OCI-LY3 (cell line): Measurements from ENCODE around the gene CDC14A.

ENCODE experiments used
- EZH2phosphoT487 ChIP-seq: fragments of 200-600 bp; shearing (Covaris generic); IDR thresholded peaks from 2 replicates; pipeline ENCODE4 v1.6.1; 2018; ENCODE audit warnings: antibody characterized with exemption, mixed run types, low read depth
- TF ChIP-seq, protein P1 (sequence below): fragments of 200-600, 300-600 bp; sonication (generic); IDR thresholded peaks from 2 replicates; pipeline ENCODE4 v1.5.1; 2014; ENCODE audit warnings: antibody characterized with exemption, low read length, low read depth

DNA sequence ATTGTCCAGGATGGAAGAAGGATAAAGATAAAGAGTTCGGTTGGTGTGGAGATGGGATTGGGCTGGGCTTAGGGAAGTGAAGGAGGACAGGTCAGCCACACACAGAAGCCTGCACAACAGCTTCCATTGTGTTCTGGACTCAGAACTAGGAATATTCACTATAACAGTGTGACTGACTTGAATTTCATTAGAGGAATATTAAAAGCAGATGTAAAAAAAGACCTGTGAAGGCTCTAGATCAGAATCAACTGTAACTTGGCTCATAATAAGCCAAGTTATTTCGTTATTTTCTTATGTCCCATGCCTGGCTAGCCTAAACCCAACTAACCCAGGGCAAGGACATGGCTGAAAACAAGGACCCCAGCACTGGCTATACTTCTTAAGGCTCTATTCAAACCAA lies 129.0 kb downstream of the CDC14A start:
- TF ChIP-seq, protein P1, sequence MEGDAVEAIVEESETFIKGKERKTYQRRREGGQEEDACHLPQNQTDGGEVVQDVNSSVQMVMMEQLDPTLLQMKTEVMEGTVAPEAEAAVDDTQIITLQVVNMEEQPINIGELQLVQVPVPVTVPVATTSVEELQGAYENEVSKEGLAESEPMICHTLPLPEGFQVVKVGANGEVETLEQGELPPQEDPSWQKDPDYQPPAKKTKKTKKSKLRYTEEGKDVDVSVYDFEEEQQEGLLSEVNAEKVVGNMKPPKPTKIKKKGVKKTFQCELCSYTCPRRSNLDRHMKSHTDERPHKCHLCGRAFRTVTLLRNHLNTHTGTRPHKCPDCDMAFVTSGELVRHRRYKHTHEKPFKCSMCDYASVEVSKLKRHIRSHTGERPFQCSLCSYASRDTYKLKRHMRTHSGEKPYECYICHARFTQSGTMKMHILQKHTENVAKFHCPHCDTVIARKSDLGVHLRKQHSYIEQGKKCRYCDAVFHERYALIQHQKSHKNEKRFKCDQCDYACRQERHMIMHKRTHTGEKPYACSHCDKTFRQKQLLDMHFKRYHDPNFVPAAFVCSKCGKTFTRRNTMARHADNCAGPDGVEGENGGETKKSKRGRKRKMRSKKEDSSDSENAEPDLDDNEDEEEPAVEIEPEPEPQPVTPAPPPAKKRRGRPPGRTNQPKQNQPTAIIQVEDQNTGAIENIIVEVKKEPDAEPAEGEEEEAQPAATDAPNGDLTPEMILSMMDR: no peak
- no peak for TF ChIP-seq EZH2phosphoT487
